ENCODE measurements around the gene ARL14. TPM values are rescaled to one million over a fixed set of nuclear protein-coding genes. Genes with fewer than 3 reads are reported as not detected.

The ARL14 gene
- total and polyA plus RNA-seq, 12 donors, result not detected

GRCh38 chr3:160685144-160685766 lies 8.3 kb downstream of the ARL14 start:
- TF ChIP-seq, protein P1, sequence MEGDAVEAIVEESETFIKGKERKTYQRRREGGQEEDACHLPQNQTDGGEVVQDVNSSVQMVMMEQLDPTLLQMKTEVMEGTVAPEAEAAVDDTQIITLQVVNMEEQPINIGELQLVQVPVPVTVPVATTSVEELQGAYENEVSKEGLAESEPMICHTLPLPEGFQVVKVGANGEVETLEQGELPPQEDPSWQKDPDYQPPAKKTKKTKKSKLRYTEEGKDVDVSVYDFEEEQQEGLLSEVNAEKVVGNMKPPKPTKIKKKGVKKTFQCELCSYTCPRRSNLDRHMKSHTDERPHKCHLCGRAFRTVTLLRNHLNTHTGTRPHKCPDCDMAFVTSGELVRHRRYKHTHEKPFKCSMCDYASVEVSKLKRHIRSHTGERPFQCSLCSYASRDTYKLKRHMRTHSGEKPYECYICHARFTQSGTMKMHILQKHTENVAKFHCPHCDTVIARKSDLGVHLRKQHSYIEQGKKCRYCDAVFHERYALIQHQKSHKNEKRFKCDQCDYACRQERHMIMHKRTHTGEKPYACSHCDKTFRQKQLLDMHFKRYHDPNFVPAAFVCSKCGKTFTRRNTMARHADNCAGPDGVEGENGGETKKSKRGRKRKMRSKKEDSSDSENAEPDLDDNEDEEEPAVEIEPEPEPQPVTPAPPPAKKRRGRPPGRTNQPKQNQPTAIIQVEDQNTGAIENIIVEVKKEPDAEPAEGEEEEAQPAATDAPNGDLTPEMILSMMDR (IDR thresholded peaks at IDR 0.05), result peak in 4 of 9 donors; percentile 9 to 40 (median 22)
- peaks cover 0 to 6% (median 0%) of the 10 kb centered on the region in 7 donors for H3K27me3 ChIP-seq
- H3K4me1 ChIP-seq, result no peaks in the 10 kb centered on the region
- 55 to 69% methylated on average over 1 of the region's 1 CpG for WGBS, 2 donors
- intact Hi-C loops (cut with DNase I), result loop anchor here in 3 of 10 donors (5.0 kb wide), 2 partner anchors 257 to 737 kb away; no protein-coding TSS in a partner anchor
- no peak overlapping the region for H3K4me3 ChIP-seq
- ATAC-seq, result no peak
- no peaks in the 10 kb centered on the region for H3K36me3 ChIP-seq
- no peaks in the 10 kb centered on the region for H3K9me3 ChIP-seq
- DNase-seq, result no peak
- H3K27ac ChIP-seq, result no peak overlapping the region

- H3K27me3 ChIP-seq, result no peaks in the 10 kb centered on the region
- TF ChIP-seq, protein P1 (IDR thresholded peaks at IDR 0.05), result peak in 7 of 9 donors; percentile 28 to 53 (median 43)
- intact Hi-C loops (cut with DNase I), result loop anchor here in 3 of 10 donors (5.0 kb wide), 2 partner anchors 255 to 735 kb away; no protein-coding TSS in a partner anchor
- no peak overlapping the region for H3K4me3 ChIP-seq
- 63 to 75% methylated on average over 6 of the region's 6 CpGs for WGBS, 2 donors
- H3K9me3 ChIP-seq, result peaks cover 0 to 4% (median 0%) of the 10 kb centered on the region in 11 donors
- ATAC-seq (no peak), DNase-seq (no peak)
- no peak overlapping the region for H3K27ac ChIP-seq
- H3K36me3 ChIP-seq, result no peaks in the 10 kb centered on the region
- no peaks in the 10 kb centered on the region for H3K4me1 ChIP-seq
Measured at GRCh38 chr3:160686955-160687535, 10.1 kb downstream of the ARL14 start.

DNA sequence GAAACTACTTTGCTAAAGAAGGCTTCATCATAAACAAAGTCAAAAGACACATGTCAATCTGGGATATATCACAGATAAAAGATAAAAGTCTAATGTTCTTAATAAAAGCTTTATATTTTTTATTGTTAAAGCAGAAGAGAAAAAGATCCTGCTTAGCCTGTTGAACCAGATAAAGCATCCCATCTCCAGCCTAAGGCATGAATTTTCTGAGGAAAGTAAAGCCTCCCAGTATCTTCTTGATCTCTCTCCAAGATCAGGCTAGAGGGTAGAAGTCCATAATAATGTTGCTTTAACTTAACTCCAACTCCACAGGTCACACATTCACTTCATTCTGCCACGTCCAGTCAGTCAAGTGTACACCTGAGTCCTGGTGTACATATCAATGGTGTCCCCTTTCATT lies 14.2 kb downstream of the ARL14 start:
- no peaks in the 10 kb centered on the region for H3K4me1 ChIP-seq
- TF ChIP-seq, protein P1 (IDR thresholded peaks at IDR 0.05), result no peak
- intact Hi-C loops (cut with DNase I), result no loop called here
- no peak overlapping the region for H3K27ac ChIP-seq
- no peaks in the 10 kb centered on the region for H3K27me3 ChIP-seq
- 93 to 97% methylated on average over 1 of the region's 1 CpG for WGBS, 2 donors
- no peak for ATAC-seq
- no peak for DNase-seq
- H3K4me3 ChIP-seq, result no peak overlapping the region
- H3K9me3 ChIP-seq, result peaks cover 0 to 5% (median 0%) of the 10 kb centered on the region in 11 donors
- no peaks in the 10 kb centered on the region for H3K36me3 ChIP-seq

- 95 to 96% methylated on average over 4 of the region's 4 CpGs for WGBS, 2 donors
- DNase-seq (no peak), ATAC-seq (no peak)
- Histone ChIP-seq H3K27me3 (no peaks in the 10 kb centered on the region), H3K27ac (no peak overlapping the region), H3K36me3 (no peaks in the 10 kb centered on the region), H3K4me1 (no peaks in the 10 kb centered on the region), H3K9me3 (peaks cover 0 to 5% (median 0%) of the 10 kb centered on the region in 11 donors), H3K4me3 (no peak overlapping the region)
- intact Hi-C loops (cut with DNase I), result no loop called here
- TF ChIP-seq, protein P1 (IDR thresholded peaks at IDR 0.05), result no peak
Measured at GRCh38 chr3:160691962-160692361, 15.0 kb downstream of the ARL14 start.

All from heart right ventricle (tissue), 16 donors.